Measurements from ENCODE around the gene ARPC5. TPM values are rescaled to one million over a fixed set of nuclear protein-coding genes. Genes with fewer than 3 reads are reported as not detected.

The ARPC5 gene
- total RNA-seq, 4 donors from 2014 or later, result 10.8 to 14.6 (median 13.0) TPM

GRCh38 chr1:183652107-183652506 lies 16.5 kb upstream of the ARPC5 start:
- in situ Hi-C loops (cut with MboI; ENCODE audit: low sequenced_read_pairs in 4 of 4), result loop anchor here in 2 of 4 donors (5.0 to 25.0 kb wide), 2 partner anchors 260 to 385 kb away; partner anchors contain the start of gene COLGALT2 (in 1 of the 2)
- TF ChIP-seq CTCF (IDR thresholded peaks at IDR 0.05 in 4 of 5, conservative IDR thresholded peaks at IDR 0.05 in 1 of 5) (no peak), POLR2A (IDR thresholded peaks at IDR 0.05) (no peak)
- H3K27ac ChIP-seq, result no peak overlapping the region

DNA sequence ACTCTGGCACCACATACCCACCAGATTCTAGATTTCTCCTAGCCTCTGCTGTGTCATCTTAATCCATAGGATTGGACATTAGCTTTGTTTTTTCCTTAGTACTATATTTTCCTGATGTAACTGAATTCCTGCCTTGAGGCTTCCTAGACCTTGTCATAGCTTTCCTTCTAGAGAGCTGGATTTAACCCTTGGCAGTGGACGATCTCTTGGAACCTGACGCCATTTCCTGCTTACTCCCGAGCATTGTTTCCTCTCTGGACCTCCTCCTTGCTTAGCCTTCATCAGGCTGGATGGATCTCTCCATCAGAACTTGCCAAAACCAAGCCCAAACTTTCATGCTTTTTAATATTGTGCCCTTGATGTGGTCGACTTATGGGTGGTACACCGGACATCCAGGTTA lies 16.0 kb upstream of the ARPC5 start:
- intact Hi-C loops (cut with DNase I; ENCODE audit: low total_unique reads), result no loop called here
- H3K36me3 ChIP-seq, result no peaks in the 10 kb centered on the region
- no peak for TF ChIP-seq POLR2A (IDR thresholded peaks at IDR 0.05)
- TF ChIP-seq CTCF (IDR thresholded peaks at IDR 0.05 in 4 of 5, conservative IDR thresholded peaks at IDR 0.05 in 1 of 5), result no peak
- no peak overlapping the region for H3K4me3 ChIP-seq
- H3K27me3 ChIP-seq, result no peaks in the 10 kb centered on the region
- H3K4me1 ChIP-seq, result no peaks in the 10 kb centered on the region
- no peak overlapping the region for H3K27ac ChIP-seq
- in situ Hi-C loops (cut with MboI; ENCODE audit: low sequenced_read_pairs in 4 of 4), result loop anchor here in 2 of 4 donors (5.0 to 25.0 kb wide), 2 partner anchors 261 to 386 kb away; partner anchors contain the start of gene COLGALT2 (in 1 of the 2)
- no peaks in the 10 kb centered on the region for H3K9me3 ChIP-seq
- DNase-seq (no peak), ATAC-seq (no peak)

More at GRCh38 chr1:183652107-183652506, 16.5 kb upstream of the ARPC5 start:
- no peak for DNase-seq
- H3K4me3 ChIP-seq, result no peak overlapping the region
- H3K4me1 ChIP-seq, result no peaks in the 10 kb centered on the region
- ATAC-seq, result no peak
- no peaks in the 10 kb centered on the region for H3K9me3 ChIP-seq
- no peaks in the 10 kb centered on the region for H3K27me3 ChIP-seq
- H3K36me3 ChIP-seq, result no peaks in the 10 kb centered on the region
- intact Hi-C loops (cut with DNase I; ENCODE audit: low total_unique reads), result no loop called here

- in situ Hi-C loops (cut with MboI; ENCODE audit: low sequenced_read_pairs in 4 of 4) (loop anchor here in 2 of 4 donors (5.0 to 25.0 kb wide), 2 partner anchors 264 to 361 kb away; no protein-coding TSS in a partner anchor), intact Hi-C loops (cut with DNase I; ENCODE audit: low total_unique reads) (no loop called here)
- Histone ChIP-seq H3K4me3 (no peak overlapping the region), H3K27me3 (no peaks in the 10 kb centered on the region), H3K27ac (no peak overlapping the region), H3K36me3 (no peaks in the 10 kb centered on the region), H3K4me1 (no peaks in the 10 kb centered on the region), H3K9me3 (no peaks in the 10 kb centered on the region)
- DNase-seq (no peak), ATAC-seq (no peak)
- TF ChIP-seq CTCF (IDR thresholded peaks at IDR 0.05 in 4 of 5, conservative IDR thresholded peaks at IDR 0.05 in 1 of 5) (no peak), POLR2A (IDR thresholded peaks at IDR 0.05) (no peak)
Observed at GRCh38 chr1:183648042-183648441, 12.5 kb upstream of the ARPC5 start.

DNA sequence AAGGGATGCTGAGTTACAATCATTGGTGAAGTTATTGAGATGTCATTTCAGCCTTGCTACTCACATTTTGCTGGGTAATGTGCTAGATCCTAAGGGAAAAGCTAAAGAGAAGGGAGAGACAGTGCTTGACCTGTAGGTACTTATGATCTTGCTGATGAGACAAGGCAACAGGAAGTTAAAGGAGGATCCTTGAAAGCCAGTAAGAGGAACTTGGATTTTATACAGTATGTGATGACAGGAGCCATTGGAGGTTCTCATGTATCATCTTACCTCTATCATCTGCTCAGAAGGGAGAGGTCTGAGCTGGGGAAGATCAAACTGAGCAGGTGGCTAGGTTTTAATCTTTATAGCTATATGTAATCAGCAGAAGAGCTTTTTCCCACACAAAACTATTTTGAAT lies 11.2 kb upstream of the ARPC5 start:
- DNase-seq (no peak), ATAC-seq (no peak)
- H3K27me3 ChIP-seq, result no peaks in the 10 kb centered on the region
- no peaks in the 10 kb centered on the region for H3K9me3 ChIP-seq
- H3K4me1 ChIP-seq, result no peaks in the 10 kb centered on the region
- no peaks in the 10 kb centered on the region for H3K36me3 ChIP-seq
- in situ Hi-C loops (cut with MboI; ENCODE audit: low sequenced_read_pairs in 4 of 4), result loop anchor here in 2 of 4 donors (5.0 to 25.0 kb wide), 2 partner anchors 266 to 359 kb away; no protein-coding TSS in a partner anchor
- no peak overlapping the region for H3K4me3 ChIP-seq
- intact Hi-C loops (cut with DNase I; ENCODE audit: low total_unique reads), result no loop called here
- no peak overlapping the region for H3K27ac ChIP-seq
- TF ChIP-seq POLR2A (IDR thresholded peaks at IDR 0.05), result no peak
- no peak for TF ChIP-seq CTCF (IDR thresholded peaks at IDR 0.05 in 4 of 5, conservative IDR thresholded peaks at IDR 0.05 in 1 of 5)

DNA sequence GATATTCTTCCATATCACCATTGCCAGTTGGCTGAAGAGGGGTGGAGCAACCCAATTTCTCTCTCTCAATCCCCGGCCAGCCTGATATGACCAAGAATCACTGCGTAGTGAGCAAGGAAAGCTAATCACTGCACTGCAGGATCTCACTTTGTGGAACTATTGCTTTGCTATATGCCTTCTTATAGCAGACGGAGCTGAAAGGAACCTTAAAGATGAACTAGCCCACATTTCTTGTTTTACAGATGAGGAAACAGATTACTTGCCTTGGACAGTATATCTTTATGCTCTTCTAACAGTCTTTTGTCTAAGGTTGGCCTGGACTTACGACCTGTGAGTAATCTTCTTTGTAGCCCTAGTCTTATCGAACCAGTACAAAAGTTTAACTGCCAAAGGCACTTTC lies 9.9 kb upstream of the ARPC5 start:
- Histone ChIP-seq H3K4me3 (no peak overlapping the region), H3K27me3 (no peaks in the 10 kb centered on the region), H3K27ac (no peak overlapping the region), H3K4me1 (no peaks in the 10 kb centered on the region), H3K36me3 (no peaks in the 10 kb centered on the region), H3K9me3 (no peaks in the 10 kb centered on the region)
- intact Hi-C loops (cut with DNase I; ENCODE audit: low total_unique reads) (no loop called here), in situ Hi-C loops (cut with MboI; ENCODE audit: low sequenced_read_pairs in 4 of 4) (loop anchor here in 2 of 4 donors (5.0 to 25.0 kb wide), 2 partner anchors 267 to 358 kb away; no protein-coding TSS in a partner anchor)
- TF ChIP-seq POLR2A (IDR thresholded peaks at IDR 0.05), result no peak
- no peak for TF ChIP-seq CTCF (IDR thresholded peaks at IDR 0.05 in 4 of 5, conservative IDR thresholded peaks at IDR 0.05 in 1 of 5)
- DNase-seq (no peak), ATAC-seq (no peak)

All from gastrocnemius medialis (tissue), 4 donors.